Measurements from ENCODE around the gene SLC25A34.

GRCh38 chr1:15700508-15700907 is 35.5 kb upstream of the SLC25A34 start:
- TF ChIP-seq POLR2A (IDR thresholded peaks at IDR 0.05; ENCODE audit: extremely low read depth, insufficient read length) (no peak), MAX (IDR thresholded peaks at IDR 0.05; ENCODE audit: low read depth, low read length) (no peak), MYC (IDR thresholded peaks at IDR 0.05; ENCODE audit: low read depth, low read length) (no peak)
- TF ChIP-seq, protein P1, sequence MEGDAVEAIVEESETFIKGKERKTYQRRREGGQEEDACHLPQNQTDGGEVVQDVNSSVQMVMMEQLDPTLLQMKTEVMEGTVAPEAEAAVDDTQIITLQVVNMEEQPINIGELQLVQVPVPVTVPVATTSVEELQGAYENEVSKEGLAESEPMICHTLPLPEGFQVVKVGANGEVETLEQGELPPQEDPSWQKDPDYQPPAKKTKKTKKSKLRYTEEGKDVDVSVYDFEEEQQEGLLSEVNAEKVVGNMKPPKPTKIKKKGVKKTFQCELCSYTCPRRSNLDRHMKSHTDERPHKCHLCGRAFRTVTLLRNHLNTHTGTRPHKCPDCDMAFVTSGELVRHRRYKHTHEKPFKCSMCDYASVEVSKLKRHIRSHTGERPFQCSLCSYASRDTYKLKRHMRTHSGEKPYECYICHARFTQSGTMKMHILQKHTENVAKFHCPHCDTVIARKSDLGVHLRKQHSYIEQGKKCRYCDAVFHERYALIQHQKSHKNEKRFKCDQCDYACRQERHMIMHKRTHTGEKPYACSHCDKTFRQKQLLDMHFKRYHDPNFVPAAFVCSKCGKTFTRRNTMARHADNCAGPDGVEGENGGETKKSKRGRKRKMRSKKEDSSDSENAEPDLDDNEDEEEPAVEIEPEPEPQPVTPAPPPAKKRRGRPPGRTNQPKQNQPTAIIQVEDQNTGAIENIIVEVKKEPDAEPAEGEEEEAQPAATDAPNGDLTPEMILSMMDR (IDR thresholded peaks at IDR 0.05; ENCODE audit: low read depth, low read length) = no peak
